ENCODE results near the gene YKT6. TPM values are rescaled to one million over a fixed set of nuclear protein-coding genes. Genes with fewer than 3 reads are reported as not detected.

Gene YKT6
- total RNA-seq, 1 donor from 2014 or later: 47.6 TPM

- H3K9me3 ChIP-seq: no peaks in the 10 kb centered on the region
- peaks cover 0 to 16% of the 10 kb centered on the region in 2 donors for H3K36me3 ChIP-seq
- TF ChIP-seq CTCF (IDR thresholded peaks at IDR 0.05): no peak
- no peak for TF ChIP-seq POLR2AphosphoS5 (IDR thresholded peaks at IDR 0.05; ENCODE audit: insufficient read depth in 1 of 2, low read depth in 1 of 2)
- TF ChIP-seq POLR2A (IDR thresholded peaks at IDR 0.05): no peak
- intact Hi-C loops (cut with DNase I): no loop called here
- no peak overlapping the region for H3K27ac ChIP-seq
- no peaks in the 10 kb centered on the region for H3K4me1 ChIP-seq
- no peak for DNase-seq (ENCODE audit: extremely low spot score in 2 of 2)
- no peaks in the 10 kb centered on the region for H3K27me3 ChIP-seq
- H3K4me3 ChIP-seq: no peak overlapping the region
These were observed 15.9 kb downstream of the YKT6 start for GRCh38 chr7:44216521-44217222.

GRCh38 chr7:44217223-44217714 lies 16.5 kb downstream of the YKT6 start:
- no peaks in the 10 kb centered on the region for H3K4me1 ChIP-seq
- no peaks in the 10 kb centered on the region for H3K27me3 ChIP-seq
- intact Hi-C loops (cut with DNase I): no loop called here
- peaks cover 0 to 10% of the 10 kb centered on the region in 2 donors for H3K36me3 ChIP-seq
- no peak overlapping the region for H3K27ac ChIP-seq
- H3K4me3 ChIP-seq: no peak overlapping the region
- DNase-seq (ENCODE audit: extremely low spot score in 2 of 2): no peak
- H3K9me3 ChIP-seq: no peaks in the 10 kb centered on the region
- no peak for TF ChIP-seq POLR2A (IDR thresholded peaks at IDR 0.05)
- no peak for TF ChIP-seq CTCF (IDR thresholded peaks at IDR 0.05)
- TF ChIP-seq POLR2AphosphoS5 (IDR thresholded peaks at IDR 0.05; ENCODE audit: insufficient read depth in 1 of 2, low read depth in 1 of 2): no peak

DNA sequence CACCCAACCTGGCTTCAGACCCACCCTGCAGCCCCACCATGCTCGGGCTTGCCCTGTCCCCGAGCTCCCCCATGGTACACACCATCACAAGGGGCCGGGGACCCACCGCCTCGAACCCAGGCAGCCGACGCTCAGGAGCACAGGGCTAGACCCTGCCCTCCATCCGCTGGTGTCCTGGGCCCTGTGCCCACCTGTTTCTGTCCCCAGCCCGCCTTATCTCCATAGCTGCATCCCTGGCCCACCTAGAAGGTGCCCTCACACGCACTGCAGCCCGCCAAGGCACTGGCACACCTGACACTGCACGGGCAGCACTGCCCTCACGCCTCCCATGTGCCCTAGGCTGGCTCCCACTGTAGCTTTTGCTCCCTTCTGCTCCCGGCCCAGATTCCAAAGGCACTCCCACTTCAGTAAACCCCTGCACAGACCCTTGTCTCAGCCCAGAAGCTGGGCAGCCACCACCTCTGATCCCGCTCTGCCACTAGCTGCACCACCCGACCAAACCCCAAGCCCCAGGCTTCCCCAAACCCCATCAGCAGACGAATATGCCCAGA lies 17.1 kb downstream of the YKT6 start:
- H3K4me1 ChIP-seq: no peaks in the 10 kb centered on the region
- no peak for TF ChIP-seq CTCF (IDR thresholded peaks at IDR 0.05)
- TF ChIP-seq POLR2A (IDR thresholded peaks at IDR 0.05): no peak
- TF ChIP-seq POLR2AphosphoS5 (IDR thresholded peaks at IDR 0.05; ENCODE audit: insufficient read depth in 1 of 2, low read depth in 1 of 2): no peak
- peaks cover 0 to 3% of the 10 kb centered on the region in 2 donors for H3K36me3 ChIP-seq
- H3K4me3 ChIP-seq: no peak overlapping the region
- intact Hi-C loops (cut with DNase I): no loop called here
- H3K27ac ChIP-seq: no peak overlapping the region
- DNase-seq (ENCODE audit: extremely low spot score in 2 of 2): no peak
- no peaks in the 10 kb centered on the region for H3K9me3 ChIP-seq
- no peaks in the 10 kb centered on the region for H3K27me3 ChIP-seq

- Histone ChIP-seq H3K4me3 (no peak overlapping the region), H3K36me3 (no peaks in the 10 kb centered on the region), H3K27ac (no peak overlapping the region), H3K9me3 (no peaks in the 10 kb centered on the region), H3K27me3 (no peaks in the 10 kb centered on the region), H3K4me1 (no peaks in the 10 kb centered on the region)
- DNase-seq (ENCODE audit: extremely low spot score in 2 of 2): no peak
- intact Hi-C loops (cut with DNase I): no loop called here
- no peak for TF ChIP-seq POLR2AphosphoS5 (IDR thresholded peaks at IDR 0.05; ENCODE audit: insufficient read depth in 1 of 2, low read depth in 1 of 2)
- no peak for TF ChIP-seq POLR2A (IDR thresholded peaks at IDR 0.05)
- TF ChIP-seq CTCF (IDR thresholded peaks at IDR 0.05): no peak
These were observed 17.8 kb downstream of the YKT6 start for GRCh38 chr7:44218418-44219201.

All from vagina (tissue), 2 donors.